Activated naive CD4-positive, alpha-beta T cell (primary cell): ENCODE results near the gene ORMDL3.
"Not testable (repeated sequence)": the region's sequence is repeated elsewhere in the genome, so short reads cannot be mapped to it uniquely, and the experiment has no call there.

Experiments
- DNase-seq, 4 experiments: peaks; one replicate each; lab custom pipeline; 2025; lab: John Stamatoyannopoulos, UW

ORMDL3 gene

DNA sequence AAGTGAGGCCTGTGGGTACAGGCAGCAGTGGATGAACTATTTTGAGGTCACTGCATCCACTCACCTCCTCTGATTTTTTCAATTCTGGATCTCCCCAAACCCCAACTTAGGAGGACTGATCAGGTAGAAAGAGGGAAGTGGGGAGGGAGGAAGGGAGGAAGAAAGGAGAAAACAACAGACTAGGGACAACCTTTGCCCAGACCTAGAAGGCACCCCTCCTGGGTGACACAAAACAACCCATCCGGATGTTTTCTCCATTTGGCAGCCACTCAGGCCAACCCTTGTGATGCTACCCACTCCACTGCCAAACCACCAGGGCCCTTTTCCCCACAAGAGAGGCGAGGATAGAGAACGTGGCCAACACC lies 2.7 kb downstream of the ORMDL3 start:
- no peak for DNase-seq

DNA sequence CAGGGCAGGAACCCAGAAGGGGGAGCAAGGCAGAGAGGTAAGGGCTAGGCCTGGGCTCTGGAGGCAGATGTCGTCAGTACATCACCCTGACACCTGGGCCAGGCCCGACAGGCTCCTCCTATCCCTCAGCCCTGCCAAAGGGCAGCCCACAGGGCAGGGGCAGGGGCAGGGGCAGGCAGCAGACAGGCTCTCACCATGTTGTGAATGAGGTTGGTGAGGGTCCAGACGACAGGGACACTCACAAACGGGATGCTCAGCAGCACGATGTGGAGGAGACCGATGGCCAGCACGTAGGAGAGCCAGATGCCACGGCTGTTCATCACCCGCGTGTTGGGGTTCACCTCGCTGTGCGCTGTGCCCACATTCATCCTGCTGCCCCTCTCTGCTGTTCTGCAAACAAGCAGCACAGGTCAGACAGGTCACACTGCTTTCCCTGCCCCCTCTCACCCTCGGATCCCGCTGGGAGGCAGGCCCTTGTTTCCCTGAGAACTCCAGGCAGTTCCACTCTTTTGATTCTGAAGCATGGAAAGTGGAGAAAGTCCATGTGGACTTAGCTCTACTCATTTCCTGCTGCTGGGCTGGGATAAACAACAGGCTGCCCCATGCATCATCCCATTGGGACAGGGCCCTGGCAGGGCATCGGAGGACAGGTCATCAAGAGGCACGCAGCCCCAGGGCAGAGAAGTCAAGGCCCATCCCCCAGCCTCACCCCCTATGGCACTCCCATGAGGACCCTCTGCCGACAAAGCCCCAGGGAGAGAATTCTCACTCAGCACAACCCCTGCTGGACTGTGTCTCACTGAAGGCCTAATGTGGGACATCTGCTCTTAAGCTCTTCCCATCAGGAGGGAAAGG lies 3.3 kb downstream of the ORMDL3 start:
- no peak for DNase-seq

DNA sequence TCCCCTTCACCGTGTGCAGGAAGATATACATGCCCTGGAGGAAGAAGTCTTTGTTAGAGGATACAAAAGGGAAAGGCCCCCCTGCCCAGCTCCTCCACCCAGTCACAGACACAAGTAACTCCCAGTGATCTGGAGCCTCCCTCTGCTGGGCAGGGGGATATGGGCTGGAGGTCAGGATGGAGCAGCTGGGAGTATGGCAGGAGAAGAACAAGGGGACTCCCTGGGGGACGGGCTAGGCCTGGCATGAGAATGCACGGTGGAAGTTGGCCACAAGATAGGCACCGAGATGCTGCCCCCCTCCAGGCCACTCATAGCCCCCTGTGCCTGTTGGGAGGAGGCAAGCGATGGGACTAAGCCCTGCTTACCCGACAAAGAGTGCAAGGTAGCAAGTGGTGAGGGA lies 4.2 kb downstream of the ORMDL3 start:
- DNase-seq = no peak

DNA sequence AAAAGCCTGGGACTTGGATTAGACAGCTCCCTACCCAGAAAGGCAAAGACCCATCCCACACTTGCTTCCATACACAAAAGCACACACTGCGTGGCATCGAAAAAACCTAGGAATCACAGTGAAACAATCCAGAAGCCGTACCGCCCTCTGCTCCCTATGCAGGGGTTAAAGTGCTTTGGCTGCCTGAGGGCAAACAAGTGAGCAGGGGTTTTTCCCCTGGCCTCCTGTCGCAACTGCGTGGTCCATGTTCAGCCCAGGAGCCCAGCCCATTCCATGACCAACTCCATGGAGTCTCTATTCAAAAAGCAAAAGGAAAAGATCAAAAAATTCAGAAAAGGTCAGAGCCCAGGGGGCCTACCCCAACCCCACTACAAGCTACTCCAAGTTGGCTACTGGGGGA lies 5.4 kb downstream of the ORMDL3 start:
- DNase-seq = no peak

DNA sequence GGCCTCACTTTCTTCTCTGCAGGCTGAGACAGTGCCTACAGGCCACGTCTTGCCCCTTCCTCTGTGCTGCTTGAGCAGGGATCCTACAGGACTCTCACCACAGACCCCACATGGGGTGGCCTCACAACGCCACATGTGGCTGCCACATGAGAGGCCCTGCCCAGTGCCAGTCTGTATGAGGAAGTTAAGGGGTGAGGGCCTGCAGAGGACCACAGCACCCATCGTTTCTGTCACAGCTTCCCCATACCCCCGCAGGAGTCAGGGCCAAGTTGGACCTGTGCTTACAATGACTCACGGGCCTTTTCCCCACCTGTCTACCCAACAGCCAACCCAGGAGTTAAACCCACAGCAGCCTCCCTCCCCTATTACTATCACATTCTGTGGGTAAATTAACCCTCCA lies 6.1 kb downstream of the ORMDL3 start:
- no peak for DNase-seq

DNA sequence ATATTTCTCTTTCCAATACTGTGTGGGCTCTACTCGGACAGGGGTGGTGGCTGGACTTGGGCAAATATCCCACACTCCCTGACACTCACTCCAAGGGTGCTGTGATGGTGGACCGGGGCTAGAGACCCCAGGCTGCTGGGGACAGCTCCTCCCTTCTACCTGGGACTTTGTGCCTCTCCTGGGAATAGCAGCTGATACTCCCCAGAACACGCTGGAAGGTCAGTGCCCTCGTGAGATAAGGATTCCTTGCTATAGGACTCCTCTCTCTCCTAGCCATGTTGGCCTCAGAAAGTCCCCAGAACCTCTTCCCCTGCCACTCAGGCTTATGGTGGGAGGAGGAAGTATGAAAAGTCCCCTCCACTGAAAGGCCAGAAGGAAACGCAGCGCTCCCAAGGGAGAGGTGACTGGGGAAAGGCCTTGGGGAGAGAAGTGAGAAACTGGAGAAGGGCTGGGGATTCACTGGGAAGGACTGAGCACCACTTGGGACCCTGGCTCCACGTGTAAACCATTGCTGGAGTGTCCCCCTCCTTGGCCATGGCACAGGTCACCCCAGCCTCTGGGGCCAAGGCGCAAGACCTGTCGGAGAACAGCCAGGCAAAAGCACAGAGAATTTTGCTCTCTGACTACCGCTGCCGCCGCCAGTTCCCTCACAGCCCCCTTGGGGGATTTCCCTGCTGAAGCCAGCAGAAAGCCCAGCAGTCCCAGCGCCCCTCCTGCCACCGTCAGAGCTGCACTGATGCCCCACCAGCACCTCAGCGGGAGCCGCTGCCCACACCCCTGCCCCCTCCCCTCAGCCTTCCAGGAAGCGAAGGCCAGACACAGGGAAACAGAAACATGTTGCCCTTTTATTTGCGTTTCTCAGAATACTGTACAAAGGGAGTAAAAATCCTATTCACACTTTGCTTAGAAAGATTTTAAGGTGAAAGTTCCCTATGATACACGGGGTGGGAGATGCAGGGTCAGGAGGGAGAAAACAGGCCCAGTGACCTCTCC lies 6.9 kb downstream of the ORMDL3 start:
- DNase-seq = no peak

DNA sequence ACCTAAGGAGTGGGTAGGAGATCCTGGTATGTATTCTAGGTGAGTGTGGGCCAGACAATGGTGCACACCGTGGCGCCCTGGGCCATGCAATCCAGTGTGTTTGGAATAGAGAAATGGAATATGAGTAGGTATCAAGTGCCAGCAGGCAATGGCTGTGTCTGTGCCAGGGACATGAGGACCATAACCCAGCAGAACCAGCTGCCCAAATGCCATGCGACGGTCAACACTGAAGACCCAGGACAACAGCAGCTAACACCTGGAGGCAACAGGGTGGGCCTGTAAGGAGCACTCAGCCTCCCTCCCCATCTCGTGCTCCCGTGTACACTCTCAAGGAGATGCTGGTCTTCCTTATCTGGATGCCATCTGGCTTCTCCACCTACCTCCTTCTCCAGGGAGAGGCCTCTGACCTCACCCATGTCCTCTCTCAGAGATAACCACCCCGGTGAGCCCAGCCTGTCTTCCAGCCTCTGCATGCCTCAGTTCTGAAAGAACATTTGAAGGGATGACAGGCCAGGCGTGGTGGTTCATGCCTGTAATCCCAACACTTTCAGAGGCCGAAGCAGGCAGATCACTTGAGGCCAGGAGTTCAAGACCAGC lies 8.2 kb downstream of the ORMDL3 start:
- DNase-seq = no peak

DNA sequence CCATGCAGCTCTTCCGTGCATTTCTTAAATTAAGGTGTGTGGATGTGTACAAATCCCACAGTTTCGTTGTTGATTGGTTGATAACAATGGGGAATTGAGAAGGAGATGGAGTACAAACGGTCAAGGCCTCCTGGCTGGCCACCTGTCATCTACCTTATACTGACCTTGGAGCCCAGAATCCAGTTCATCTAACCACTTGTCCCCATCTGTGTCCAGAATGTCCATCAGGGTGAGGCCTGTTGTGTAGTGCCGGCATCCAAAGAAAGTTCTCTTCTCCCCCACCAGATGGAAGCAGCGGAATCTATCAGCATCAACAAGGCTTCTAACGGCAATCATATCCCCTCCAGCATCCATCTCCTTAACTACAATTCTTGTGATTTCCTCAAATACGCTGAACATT lies 10.5 kb downstream of the ORMDL3 start:
- no peak for DNase-seq

DNA sequence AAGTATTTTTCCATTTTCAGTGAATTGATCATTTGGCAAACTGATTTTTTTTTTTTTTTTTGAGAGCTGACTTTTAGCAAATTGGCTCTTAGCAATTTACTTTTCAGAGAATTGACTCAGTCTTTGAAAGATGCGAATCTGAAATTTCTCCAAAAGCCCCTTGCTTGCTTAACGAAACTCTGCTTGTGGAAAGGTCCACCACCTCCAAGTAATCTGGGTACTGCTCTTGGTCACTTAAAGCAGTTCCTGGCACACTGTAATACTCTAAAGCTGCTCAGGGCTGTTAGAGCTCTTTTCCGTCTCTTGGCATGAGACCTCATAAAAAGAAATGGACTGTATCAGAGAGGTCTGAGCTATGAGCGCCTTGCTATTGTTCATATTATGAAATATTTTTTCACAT lies 11.8 kb downstream of the ORMDL3 start:
- no peak for DNase-seq

DNA sequence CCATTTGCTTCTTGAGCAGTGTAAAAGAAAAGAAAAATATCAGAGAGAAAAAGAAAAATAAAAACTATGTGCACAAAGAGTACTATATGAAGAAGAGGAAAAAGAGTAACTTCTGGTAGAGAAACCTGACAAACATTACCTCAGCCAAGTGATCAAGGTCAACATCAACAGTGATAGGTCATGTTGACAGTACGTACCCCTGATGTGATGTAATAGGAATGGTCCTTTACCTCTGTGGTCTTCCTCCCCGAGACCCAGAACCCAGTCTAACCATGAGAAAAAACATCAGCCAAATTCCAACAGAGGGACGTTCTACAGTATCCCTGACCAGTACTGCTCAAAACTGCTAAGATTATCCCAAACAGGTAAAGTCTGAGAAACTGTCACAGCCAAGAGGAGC lies 13.4 kb downstream of the ORMDL3 start:
- no peak for DNase-seq

DNA sequence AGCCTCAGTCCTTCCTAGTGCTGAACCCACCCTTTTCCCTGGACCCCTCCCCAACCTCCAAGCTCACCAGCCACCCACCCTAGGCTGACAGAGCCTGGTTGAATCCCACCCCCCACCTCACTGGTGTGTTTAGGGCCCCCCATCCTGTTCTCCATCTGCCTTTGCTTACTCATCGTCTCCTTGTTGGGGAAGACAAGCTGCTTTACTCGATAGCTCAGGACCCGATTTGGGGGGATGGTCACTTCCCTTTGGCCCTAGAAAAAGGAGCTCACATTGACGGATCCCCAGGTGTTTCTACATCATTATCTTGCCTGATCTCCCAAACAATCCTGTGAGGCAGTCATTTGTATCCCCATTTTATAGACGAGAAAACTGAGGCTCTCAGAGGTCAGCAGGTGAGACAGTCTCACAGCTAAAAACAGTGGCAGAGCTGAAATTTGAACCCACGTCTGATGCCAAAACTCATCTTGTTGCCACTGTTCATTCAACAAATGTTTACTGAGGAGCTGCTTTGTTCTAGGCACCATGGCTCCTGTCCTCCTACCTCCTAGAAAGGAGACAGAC lies 18.5 kb downstream of the ORMDL3 start:
- no peak for DNase-seq

DNA sequence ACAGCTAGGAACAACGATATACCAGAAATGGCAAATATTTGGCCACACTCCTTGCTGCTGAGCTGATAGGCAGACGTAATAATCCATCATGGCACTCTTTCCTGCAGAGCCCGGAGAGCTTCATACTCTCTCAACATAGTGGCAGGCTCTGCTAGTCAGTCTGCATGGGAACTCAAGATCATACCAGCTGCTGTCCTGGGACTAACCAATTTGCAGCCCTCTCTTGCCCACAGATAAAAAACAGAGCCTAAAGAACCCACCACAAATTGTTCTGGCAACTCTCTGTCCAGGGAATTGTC lies 22.5 kb downstream of the ORMDL3 start:
- DNase-seq = no peak

DNA sequence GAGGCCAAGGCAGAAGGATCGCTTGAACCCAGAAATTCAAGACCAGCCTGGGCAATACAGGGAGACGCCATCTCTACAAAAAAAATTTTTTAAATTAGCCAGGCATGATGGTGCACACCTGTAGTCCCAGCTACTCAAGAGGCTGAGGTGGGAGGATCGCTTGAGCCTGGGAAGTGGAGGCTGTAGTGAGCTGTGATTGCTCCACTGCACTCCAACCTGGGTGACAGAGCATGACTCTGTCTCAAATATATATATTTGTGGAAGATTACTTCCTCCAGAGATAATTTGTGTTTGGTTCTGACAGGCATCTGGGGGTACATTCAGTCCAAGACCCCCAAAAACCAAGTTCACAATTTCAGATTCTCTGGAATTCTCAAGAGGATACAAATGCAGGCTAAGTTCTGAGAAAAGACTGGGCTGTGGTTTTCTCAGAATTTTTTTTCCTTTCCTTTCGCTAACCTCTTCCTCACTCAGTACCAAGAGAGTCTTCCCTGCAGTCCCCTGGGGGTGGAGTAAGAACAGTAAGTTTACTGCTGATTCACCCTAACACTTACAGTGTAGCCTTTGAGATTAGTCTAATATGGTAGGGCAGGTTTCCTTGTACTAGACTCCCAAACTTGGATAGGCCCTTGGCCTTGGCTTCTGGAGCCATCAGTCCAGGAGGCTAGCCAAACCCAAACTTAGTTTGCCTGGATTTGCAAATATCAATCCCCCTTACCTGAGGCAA lies 24.1 kb downstream of the ORMDL3 start:
- DNase-seq = no peak

DNA sequence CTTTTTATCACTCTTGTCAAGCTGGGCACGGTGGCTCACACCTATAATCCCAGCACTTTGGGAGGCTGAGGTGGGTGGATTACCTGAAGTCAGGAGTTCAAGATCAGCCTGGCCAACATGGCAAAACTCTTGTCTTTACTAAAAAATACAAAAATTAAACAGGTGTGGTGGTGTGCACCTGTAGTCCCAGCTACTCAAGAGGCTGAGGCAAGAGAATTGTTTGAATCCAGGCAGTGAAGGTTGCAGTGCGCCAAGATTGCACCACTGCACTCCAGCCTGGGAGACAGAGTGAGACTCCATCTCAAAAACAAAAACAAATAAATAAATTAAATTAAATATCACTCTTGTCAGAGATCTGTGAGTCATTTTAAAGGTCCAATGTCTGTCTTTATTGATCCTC lies 25.4 kb downstream of the ORMDL3 start:
- DNase-seq = not testable (repeated sequence)

DNA sequence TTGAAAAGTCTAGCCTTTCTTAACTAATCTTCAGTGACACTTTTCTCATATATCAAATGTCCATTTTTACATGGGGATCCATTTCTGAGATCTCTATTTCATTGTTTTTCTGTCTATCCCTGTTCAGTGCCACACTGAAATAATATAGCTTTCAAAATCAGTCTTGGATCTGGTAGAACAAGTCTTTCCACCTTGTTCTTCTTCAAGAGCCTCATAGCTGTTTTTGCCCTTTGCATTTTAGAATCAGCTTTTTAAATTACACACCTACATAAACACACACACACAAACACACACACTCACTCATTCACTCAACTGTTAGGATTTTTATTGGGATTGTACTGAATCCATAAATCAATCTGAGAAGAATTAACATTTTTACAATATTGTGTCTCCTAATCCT lies 28.2 kb downstream of the ORMDL3 start:
- no peak for DNase-seq

DNA sequence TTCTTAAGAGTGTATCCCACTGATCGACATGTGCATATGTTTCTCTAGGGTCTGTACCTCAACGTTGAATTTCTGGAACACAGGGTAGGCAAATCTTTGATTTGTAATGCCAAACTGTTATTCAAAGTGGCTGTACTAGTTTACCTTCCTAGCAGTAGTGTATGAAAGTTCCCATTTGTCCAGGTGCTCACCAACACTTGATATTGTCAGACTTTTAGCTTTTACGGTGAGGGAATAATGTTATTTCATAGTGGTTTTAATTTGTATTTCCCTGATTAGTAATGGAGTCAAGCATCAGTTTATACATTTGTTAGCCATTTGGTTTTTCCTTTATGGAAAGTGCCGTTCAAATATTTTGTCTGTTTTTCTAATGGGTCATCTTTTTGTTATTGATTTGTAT lies 29.3 kb downstream of the ORMDL3 start:
- DNase-seq = no peak

DNA sequence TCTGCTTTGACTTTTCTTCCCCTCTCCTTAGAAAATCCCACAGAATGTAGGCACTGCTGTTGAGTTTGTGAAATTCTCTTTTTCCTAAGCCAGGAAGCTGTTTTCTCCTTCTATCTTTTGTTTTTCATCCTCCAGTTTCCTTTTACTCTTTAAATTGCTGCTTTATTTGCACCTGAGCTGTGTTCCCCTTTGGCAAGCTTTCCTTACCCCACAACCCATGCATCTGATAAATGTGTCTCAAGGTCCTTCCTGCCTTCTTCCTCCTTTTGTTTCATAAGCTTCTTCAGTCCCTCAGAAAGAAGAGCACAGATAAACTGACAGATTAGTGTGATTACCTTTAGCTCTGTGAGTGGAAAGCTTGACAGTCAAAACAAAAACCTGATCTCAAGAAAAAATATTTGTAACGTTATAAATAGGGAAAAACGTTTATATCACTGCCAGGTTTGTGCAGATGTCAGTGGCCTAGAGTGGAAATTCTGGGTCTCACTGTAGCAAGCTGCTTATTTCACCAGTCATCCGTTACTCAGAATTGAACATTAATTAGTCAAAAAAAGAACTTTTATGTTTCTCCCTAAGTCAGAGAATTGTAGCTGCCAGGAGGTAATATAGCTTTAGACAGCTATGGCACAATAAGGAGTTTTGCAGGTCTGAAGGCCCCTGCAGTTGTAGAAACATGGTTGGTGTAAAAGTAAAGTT lies 32.6 kb downstream of the ORMDL3 start:
- no peak for DNase-seq

DNA sequence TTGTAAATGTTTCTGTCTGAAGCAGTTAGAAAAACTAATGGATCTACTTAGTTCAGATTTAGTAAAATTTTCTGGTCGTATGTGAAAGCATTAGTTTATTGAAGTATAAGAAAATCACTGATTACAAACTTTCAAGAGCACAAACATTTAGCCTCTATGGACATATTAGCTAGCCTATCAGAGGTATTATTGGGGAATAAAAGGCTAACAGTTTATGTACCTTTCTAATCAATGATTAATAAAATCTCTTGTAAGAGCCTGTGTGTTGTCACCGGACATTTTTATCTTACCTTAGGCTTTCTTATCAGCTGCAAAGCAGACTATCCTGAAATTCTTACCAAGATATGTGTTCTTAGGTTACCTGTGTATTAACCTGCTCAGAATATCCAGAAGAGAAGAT lies 38.2 kb downstream of the ORMDL3 start:
- DNase-seq = no peak

DNA sequence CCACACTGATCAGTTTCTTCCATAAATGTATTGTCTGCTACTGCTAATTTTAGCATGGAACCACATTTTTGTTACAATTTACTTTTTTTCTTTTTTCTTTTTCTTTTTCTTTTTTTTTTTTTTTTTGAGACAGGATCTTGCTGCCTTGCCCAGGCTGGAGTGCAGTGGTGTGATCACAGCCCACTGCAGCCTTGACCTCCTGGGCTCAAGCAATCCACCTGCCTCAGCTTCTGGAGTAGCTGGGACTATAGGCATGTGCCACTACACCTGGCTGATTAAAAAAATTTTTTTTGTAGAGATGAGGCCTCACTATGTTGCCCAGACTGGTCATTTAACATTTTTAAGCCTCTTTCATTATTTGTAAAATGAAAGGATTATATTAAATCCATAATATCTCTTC lies 40.3 kb downstream of the ORMDL3 start:
- no peak for DNase-seq

DNA sequence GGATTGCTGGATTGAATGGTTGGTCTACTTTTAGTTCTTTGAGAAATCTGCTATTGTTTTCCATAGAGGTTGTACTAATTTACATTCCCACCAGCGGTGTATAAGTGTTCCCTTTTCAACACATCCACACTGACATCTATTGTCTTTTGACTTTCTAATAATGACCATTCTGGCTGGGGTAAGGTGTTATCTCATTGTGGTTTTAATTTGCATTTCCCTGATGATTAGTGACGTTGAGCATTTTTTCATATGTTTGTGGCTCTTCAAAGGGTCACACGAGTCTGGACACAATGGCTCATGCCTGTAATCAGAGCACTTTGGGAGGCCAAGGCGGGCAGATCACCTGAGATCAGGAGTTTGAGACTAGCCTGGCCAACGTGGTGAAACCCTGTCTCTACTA lies 41.3 kb downstream of the ORMDL3 start:
- not testable (repeated sequence) for DNase-seq

DNA sequence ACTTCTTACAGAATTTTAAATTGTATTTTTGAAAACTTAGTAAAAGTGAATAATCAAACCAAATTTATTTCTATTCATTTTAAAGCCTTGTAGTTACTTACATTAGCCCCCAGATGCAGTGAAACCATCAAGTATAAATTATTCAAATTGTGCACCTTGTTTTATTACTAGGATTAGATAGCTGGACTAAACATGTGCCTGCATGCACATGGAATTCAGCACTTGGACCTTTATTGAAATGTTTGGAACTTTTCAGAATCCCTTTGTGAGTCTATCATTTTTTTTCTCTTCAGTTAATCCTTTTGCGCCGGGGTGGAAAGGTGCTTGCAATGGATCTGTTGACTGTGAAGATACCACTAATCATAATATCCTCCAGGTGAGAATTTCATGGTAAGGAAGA lies 54.6 kb downstream of the ORMDL3 start:
- no peak for DNase-seq
